GM23248 (cell line): ENCODE measurements around the gene IL17C.

Source experiments
- EZH2 ChIP-seq: fragments of 200-600 bp; sonication (generic); IDR thresholded peaks from 2 replicates; pipeline ENCODE4 v1.6.1; 2018; ENCODE audit warnings: antibody characterized with exemption, mild to moderate bottlenecking; ENCODE audit not compliant: insufficient read depth, poor library complexity, severe bottlenecking
- EZH2phosphoT487 ChIP-seq: fragments of 200-600 bp; sonication (generic); IDR thresholded peaks from 2 replicates; pipeline ENCODE4 v1.6.1; 2018; ENCODE audit warnings: antibody characterized with exemption, moderate library complexity, mild to moderate bottlenecking, low read depth; ENCODE audit not compliant: insufficient read depth

- no peak for TF ChIP-seq EZH2phosphoT487
- TF ChIP-seq EZH2, result no peak
Observed at GRCh38 chr16:88623858-88624257, 14.5 kb upstream of the IL17C start.
